K562 (cell line): ENCODE measurements around the gene OR52E5. TPM values are rescaled to one million over a fixed set of nuclear protein-coding genes. Genes with fewer than 3 reads are reported as not detected.

Experiments used
- ATAC-seq: fragments of 200-7000 bp; cut with Tn5 transposase; 3 replicates; pipeline ENCODE4 v1.9.1; 2020; ENCODE audit warnings: moderate library complexity
- BruUV-seq: library from RNA; stranded (reverse); fragments of 400-500 nt; replicated peaks from 2 replicates; lab custom pipeline; 2021; lab: Mats Ljungman, UMichigan
- CTCF ChIA-PET: fragments of 300-600 bp; formaldehyde crosslinking; extraction: SDS; loops from one replicate; lab custom pipeline; 2021; ENCODE audit warnings: low intra/inter-chr PET ratio; lab: Yijun Ruan, JAX
- POLR2A ChIA-PET: fragments of 300-600, 350-650 bp; sonication (Branson Sonifier 250); formaldehyde crosslinking; extraction: SDS; loops from one replicate; lab custom pipeline; 2021; ENCODE audit warnings: antibody characterized with exemption, inconsistent platforms; lab: Yijun Ruan, JAX
- DNase-seq, 4 experiments: peaks; one replicate each; pipeline versions ENCODE4 v3.0.0 to v3.0.0-alpha.2; 2011 to 2018; ENCODE audit warnings: low spot score in 3 of 4, mixed read lengths in 3 of 4; ENCODE audit errors: extremely low read depth in 1 of 4
- FAIRE-seq: peaks from 2 replicates; lab custom pipeline; 2011; peaks lifted over from hg19 to GRCh38; lab: Jason Lieb, UNC
- H2AFZ ChIP-seq: 2 replicates; pipeline ENCODE4 v1.6.0; 2011; ENCODE audit warnings: low read depth, low read length, control low read depth, inconsistent platforms
- H3K27ac ChIP-seq: fragments of 200-600 bp; 3 replicates; pipeline ENCODE4 v1.8.0; 2011; ENCODE audit warnings: low read depth, mild to moderate bottlenecking, control low read depth, inconsistent platforms, low read length, moderate library complexity, mixed read lengths; ENCODE audit errors: extremely low read depth
- H3K27me3 ChIP-seq, 2 experiments: fragments of 300-600 bp in 1 of 2; 2 replicates in 1 of 2; 3 replicates in 1 of 2; pipeline versions ENCODE4 v1.6.0 to v1.8.0; 2011; ENCODE audit warnings: inconsistent platforms in 2 of 2, low read length in 2 of 2, mild to moderate bottlenecking in 1 of 2, mixed read lengths in 1 of 2, moderate library complexity in 1 of 2; ENCODE audit not compliant: control insufficient read depth in 2 of 2, insufficient read depth in 2 of 2
- H3K36me3 ChIP-seq: fragments of 300-600 bp; 3 replicates; pipeline ENCODE4 v1.8.0; 2011; ENCODE audit warnings: mild to moderate bottlenecking, low read length, inconsistent platforms; ENCODE audit not compliant: control insufficient read depth, insufficient read depth
- H3K4me1 ChIP-seq, 2 experiments: fragments of 200-600 bp in 1 of 2; replicated peaks in 1 of 2; 2 replicates in 1 of 2; 3 replicates in 1 of 2; pipeline versions ENCODE4 v1.5.1 to v1.8.0; 2011; ENCODE audit warnings: inconsistent platforms in 2 of 2, low read length in 2 of 2, mild to moderate bottlenecking in 1 of 2, mixed read lengths in 1 of 2, moderate library complexity in 1 of 2; ENCODE audit not compliant: control insufficient read depth in 2 of 2, insufficient read depth in 2 of 2
- H3K4me2 ChIP-seq: 2 replicates; pipeline ENCODE4 v1.6.1; 2011; ENCODE audit warnings: low read length, control low read depth, inconsistent platforms, mixed read lengths; ENCODE audit not compliant: insufficient read depth
- H3K4me3 ChIP-seq: fragments of 200-600 bp; sonication (generic), shearing (Covaris generic); 2 replicates; pipeline ENCODE4 v1.5.1; 2016; ENCODE audit warnings: control low read depth, inconsistent platforms
- H3K79me2 ChIP-seq: fragments of 200-600 bp; 3 replicates; pipeline ENCODE4 v1.8.0; 2011; ENCODE audit warnings: low read length, inconsistent platforms; ENCODE audit not compliant: control insufficient read depth, insufficient read depth
- H3K9ac ChIP-seq, 2 experiments: 2 replicates each; pipeline versions ENCODE4 v1.6.0 to v1.6.1; 2011; ENCODE audit warnings: low read depth in 2 of 2, low read length in 2 of 2, control low read depth in 1 of 2, inconsistent platforms in 1 of 2, mild to moderate bottlenecking in 1 of 2, mixed read lengths in 1 of 2; ENCODE audit not compliant: insufficient read depth in 1 of 2
- H3K9me1 ChIP-seq: one replicate; pipeline ENCODE4 v1.6.0; 2011; ENCODE audit warnings: inconsistent platforms, mild to moderate bottlenecking, low read length, moderate library complexity; ENCODE audit not compliant: control insufficient read depth, insufficient read depth
- H3K9me3 ChIP-seq: replicated peaks from 2 replicates; pipeline ENCODE4 v1.5.1; 2011; ENCODE audit warnings: low read depth, low read length, inconsistent platforms; ENCODE audit not compliant: control insufficient read depth, insufficient read depth
- H4K20me1 ChIP-seq: replicated peaks from 2 replicates; pipeline ENCODE4 v1.6.1; 2011; ENCODE audit warnings: low read length, inconsistent platforms, mixed read lengths; ENCODE audit not compliant: control insufficient read depth, insufficient read depth
- CHD1 ChIP-seq: fragments of 200-600 bp; sonication (generic); IDR thresholded peaks from one replicate; pipeline ENCODE4 v1.6.1; 2012; ENCODE audit warnings: mild to moderate bottlenecking, moderate library complexity, low read length, inconsistent platforms
- HINFP ChIP-seq: fragments of 450-650 bp; conservative IDR thresholded peaks from 2 replicates; pipeline ENCODE4 v1.6.1; 2016; ENCODE audit warnings: missing genetic modification characterization, low read depth, mild to moderate bottlenecking, control low read depth, missing compliant biosample characterization
- HOXB6 ChIP-seq: fragments of 250-450 bp; sonication (Bioruptor Pico); IDR thresholded peaks from 2 replicates; pipeline ENCODE4 v1.5.1; 2022; ENCODE audit warnings: mild to moderate bottlenecking, borderline replicate concordance
- MAFG ChIP-seq: fragments of 450-650 bp; conservative IDR thresholded peaks from 2 replicates; pipeline ENCODE4 v1.6.1; 2016; ENCODE audit warnings: missing genetic modification characterization, missing compliant biosample characterization
- MEF2A ChIP-seq: IDR thresholded peaks from 2 replicates; pipeline ENCODE4 v1.6.1; 2011; ENCODE audit warnings: low read depth, mild to moderate bottlenecking, low read length, moderate library complexity; ENCODE audit not compliant: control insufficient read depth
- ZNF146 ChIP-seq: IDR thresholded peaks from one replicate; pipeline ENCODE4 v1.6.1; 2018; ENCODE audit warnings: missing compliant biosample characterization; ENCODE audit not compliant: unreplicated experiment
- ZNF175 ChIP-seq: fragments of 200-800 bp; sonication (Bioruptor generic); IDR thresholded peaks from 2 replicates; pipeline ENCODE4 v1.6.1; 2016; ENCODE audit warnings: low read depth, mild to moderate bottlenecking, missing genetic modification characterization, missing compliant biosample characterization
- ZNF512 ChIP-seq: IDR thresholded peaks from 2 replicates; pipeline ENCODE4 v1.6.1; 2016; ENCODE audit warnings: missing genetic modification characterization, missing compliant biosample characterization
- WGBS: fragments of 100-300 bp; shearing (Covaris generic); methylation state at CpG from one replicate; pipeline ENCODE4 v1.1.6; 2016; ENCODE audit warnings: low coverage, mixed read lengths; ENCODE audit not compliant: insufficient coverage; ENCODE audit errors: missing lambda C conversion rate; 5-methylcytosine and 5-hydroxymethylcytosine counted together
- in situ Hi-C: fragments of 300-500 bp; cut with MboI; formaldehyde crosslinking; loops from 4 replicates; pipeline ENCODE4 v1.15.0; 2018; ENCODE audit warnings: inconsistent platforms, mixed read lengths
- intact Hi-C: fragments of 100-400 bp; cut with micrococcal nuclease; formaldehyde crosslinking; loops from 2 replicates; pipeline ENCODE4 v1.14.2; 2022
- polyA plus RNA-seq, 8 experiments: library from polyadenylated mRNA; depleted of rRNA in 4 of 8; stranded (reverse) in 5 of 8; unstranded in 3 of 8; fragments of >200 nt; fragmentation: Nextera tagmentation in 2 of 8; fragmentation: Illumina TruSeq in 1 of 8; extraction: Ambion mirVana in 2 of 8; extraction: Trizol in 1 of 8; gene quantifications; 2 replicates each; pipeline versions ENCODE4 v1.2.1 to v1.2.3, GENCODE V29; 2011 to 2014; ENCODE audit warnings: inconsistent platforms in 1 of 8, missing spikeins in 1 of 8
- total RNA-seq, 7 experiments: library from RNA; depleted of rRNA in 6 of 7; stranded (reverse); fragments of >200 nt in 6 of 7; fragmentation: Illumina TruSeq in 2 of 7; extraction: Trizol in 2 of 7; gene quantifications; 2 replicates each; pipeline versions ENCODE4 v1.2.1 to v1.2.3, GENCODE V29; 2011 to 2021; ENCODE audit warnings: low replicate concordance in 1 of 7

Gene OR52E5
- total and polyA plus RNA-seq, 9 of the 15 experiments (the other 6 are each of a cell fraction or from before 2014, with no cell fraction given), result not detected

GRCh38 chr11:5865826-5866225 is 27.2 kb upstream of the OR52E5 start:
- POLR2A ChIA-PET, result no interaction called here
- intact Hi-C loops (no loop called here), in situ Hi-C loops (no loop called here)
- ATAC-seq (no peak), FAIRE-seq (no peak), DNase-seq (no peak)
- no peak overlapping the region for H3K4me2 ChIP-seq
- H3K27me3 ChIP-seq, result no peaks in the 10 kb centered on the region
- H3K4me1 ChIP-seq, result no peaks in the 10 kb centered on the region
- no peaks in the 10 kb centered on the region for H4K20me1 ChIP-seq
- no peak overlapping the region for H3K27ac ChIP-seq
- WGBS, result 13% methylated on average over 2 of the region's 2 CpGs
- no peak overlapping the region for H3K9ac ChIP-seq
- H3K36me3 ChIP-seq, result no peaks in the 10 kb centered on the region
- no peak overlapping the region for H3K4me3 ChIP-seq
- no peak for TF ChIP-seq HOXB6 (CRISPR knock-in tag)
- H2AFZ ChIP-seq, result no peak overlapping the region
- H3K9me1 ChIP-seq, result no peaks in the 10 kb centered on the region
- no TSS peak for BruUV-seq
- H3K9me3 ChIP-seq, result no peaks in the 10 kb centered on the region
- CTCF ChIA-PET, result no interaction called here
- H3K79me2 ChIP-seq, result no peaks in the 10 kb centered on the region

GRCh38 chr11:5878564-5878963 is 14.4 kb upstream of the OR52E5 start:
- CTCF ChIA-PET, result no interaction called here
- BruUV-seq, result no TSS peak
- TF ChIP-seq HINFP (no peak), CHD1 (no peak), MEF2A (no peak), MAFG (tag) (no peak), ZNF146 (CRISPR knock-in tag) (no peak), ZNF512 (tag) (no peak), ZNF175 (no peak)
- Histone ChIP-seq H3K4me3 (no peak overlapping the region), H3K27me3 (peaks cover 0 to 3% of the 10 kb centered on the region in 2 experiments; a peak in 1 of 5 replicates), H3K9me1 (no peaks in the 10 kb centered on the region), H3K27ac (no peak overlapping the region), H3K36me3 (no peaks in the 10 kb centered on the region), H3K9me3 (no peaks in the 10 kb centered on the region), H3K4me1 (no peaks in the 10 kb centered on the region), H3K4me2 (no peak overlapping the region), H3K9ac (no peak overlapping the region), H3K79me2 (no peaks in the 10 kb centered on the region), H2AFZ (no peak overlapping the region), H4K20me1 (no peaks in the 10 kb centered on the region)
- in situ Hi-C loops (no loop called here), intact Hi-C loops (no loop called here)
- DNase-seq, result no peak
- ATAC-seq, result no peak
- 6% methylated on average over 2 of the region's 2 CpGs for WGBS
- POLR2A ChIA-PET, result no interaction called here
- no peak for FAIRE-seq
